SK-N-SH treated with all-trans-retinoic acid at 6 μM for 48 hours (cell line): Measurements from ENCODE around the gene KCNMA1.

Experiments
- CREB5 ChIP-seq: fragments of 250-450 bp; sonication (Bioruptor Pico); IDR thresholded peaks from 2 replicates; pipeline ENCODE4 v1.5.1; 2020; ENCODE audit warnings: low read depth, mild to moderate bottlenecking, moderate library complexity
- GLIS3 ChIP-seq: fragments of 250-450 bp; sonication (Bioruptor Pico); IDR thresholded peaks from 2 replicates; pipeline ENCODE4 v1.5.0; 2020; ENCODE audit warnings: mild to moderate bottlenecking, moderate library complexity
- OSR1 ChIP-seq: fragments of 250-450 bp; sonication (Bioruptor Pico); IDR thresholded peaks from 2 replicates; pipeline ENCODE4 v1.8.0; 2022; ENCODE audit warnings: moderate library complexity, mild to moderate bottlenecking, inconsistent platforms
- PATZ1 ChIP-seq: fragments of 250-450 bp; sonication (Bioruptor Pico); IDR thresholded peaks from 2 replicates; pipeline ENCODE4 v1.8.0; 2020; ENCODE audit warnings: mild to moderate bottlenecking, moderate library complexity, borderline replicate concordance
- RARB ChIP-seq: fragments of 250-450 bp; sonication (Bioruptor Pico); IDR thresholded peaks from 2 replicates; pipeline ENCODE4 v1.8.0; 2021; ENCODE audit warnings: mild to moderate bottlenecking, moderate library complexity
- TOX ChIP-seq: fragments of 250-450 bp; sonication (Bioruptor Pico); IDR thresholded peaks from 2 replicates; pipeline ENCODE4 v1.8.0; 2021; ENCODE audit warnings: mild to moderate bottlenecking, moderate library complexity, borderline replicate concordance
- ZFP3 ChIP-seq: fragments of 250-450 bp; sonication (Bioruptor Pico); IDR thresholded peaks from 2 replicates; pipeline ENCODE4 v1.5.0; 2020; ENCODE audit warnings: mild to moderate bottlenecking, moderate library complexity

- TF ChIP-seq ZFP3 (no peak), RARB (CRISPR knock-in tag) (no peak), PATZ1 (CRISPR knock-in tag) (no peak), GLIS3 (no peak), OSR1 (CRISPR knock-in tag) (no peak), CREB5 (CRISPR knock-in tag) (no peak), TOX (CRISPR knock-in tag) (no peak)
Observed at GRCh38 chr10:77226020-77226419, 411.6 kb downstream of the KCNMA1 start.
